Psoas muscle (tissue), 8 donors: ENCODE measurements around the gene KBTBD7. TPM values are rescaled to one million over a fixed set of nuclear protein-coding genes. Genes with fewer than 3 reads are reported as not detected.

Experiments
- ATAC-seq, 4 donors: fragments of 200-7000 bp; cut with Tn5 transposase; one replicate each; pipeline ENCODE4 v1.9.1; 2020; ENCODE audit warnings: moderate library complexity in 3 of 4, mild to moderate bottlenecking in 2 of 4
- DNase-seq, 2 donors: peaks; one replicate each; pipeline ENCODE4 v3.0.0-alpha.2; 2020
- H3K27ac ChIP-seq: fragments of 200-600 bp; one replicate; pipeline ENCODE4 v1.8.0; 2022
- H3K27me3 ChIP-seq, 3 donors: fragments of 200-600 bp in 1 of 3; one replicate each; pipeline versions ENCODE4 v1.6.1 to v1.8.0; 2013 to 2022; ENCODE audit warnings: low read length in 2 of 3, mild to moderate bottlenecking in 2 of 3, moderate library complexity in 1 of 3; ENCODE audit not compliant: insufficient read depth in 3 of 3
- H3K36me3 ChIP-seq, 2 donors: fragments of 200-600 bp in 1 of 2; one replicate each; pipeline versions ENCODE4 v1.6.1 to v1.8.0; 2013 to 2022; ENCODE audit warnings: low read depth in 1 of 2, mild to moderate bottlenecking in 1 of 2, moderate library complexity in 1 of 2; ENCODE audit not compliant: insufficient read depth in 1 of 2
- H3K4me1 ChIP-seq: fragments of 200-600 bp; one replicate; pipeline ENCODE4 v1.8.0; 2022
- H3K4me3 ChIP-seq: fragments of 200-600 bp; one replicate; pipeline ENCODE4 v1.8.0; 2022; ENCODE audit warnings: mild to moderate bottlenecking
- H3K9me3 ChIP-seq: fragments of 200-600 bp; one replicate; pipeline ENCODE4 v1.8.0; 2022
- WGBS, 3 donors: extraction: QIAGEN DNeasy Blood & Tissue Kit; methylation state at CpG; one replicate each; pipeline versions ENCODE4 v1.1.6 to v1.1.7; 2013; 5-methylcytosine and 5-hydroxymethylcytosine counted together
- intact Hi-C, 2 donors: fragments of 100-400 bp; cut with DNase I; formaldehyde crosslinking; loops; one replicate each; pipeline versions ENCODE4 v1.11.0 to v1.14.2; 2022
- polyA plus RNA-seq, 3 donors: library from polyadenylated mRNA; stranded (reverse); fragments of 200-250 nt; gene quantifications; one replicate each; pipeline ENCODE4 v1.2.3, GENCODE V29; 2013
- total RNA-seq, 4 donors: library from RNA; stranded (reverse); fragmentation: NEBNext Ultra II Directional in 2 of 4; extraction: Animal tissue kit (Norgen Biotek cat#: 25700) in 2 of 4; gene quantifications; one replicate each; pipeline versions ENCODE4 v1.2.1 to v1.2.4, GENCODE V29; 2021 to 2023
- TF ChIP-seq, protein P1 (sequence below): fragments of 200-600 bp; IDR thresholded peaks from one replicate; pipeline ENCODE4 v1.8.0; 2022; ENCODE audit warnings: antibody characterized with exemption
- donor health status: healthy with polysubstance abuse.
- donor health status: DM: no; HTN: no; CAD: no; lungs with moderate emphysema.
- donor health status: Bipolar disorder and iron deficiency.
- donor health status: healthy.
- donor health status: DM: yes; HTN: yes; CAD: no.
- donor health status: DM: no; HTN: no; CAD: no.
- donor health status: DM: no; HTN: no; CAD: no.
- donor health status: DM: yes; HTN: yes; CAD: no.

KBTBD7 gene
- total and polyA plus RNA-seq, 7 donors, result 1.1 to 5.9 (median 3.8) TPM

DNA sequence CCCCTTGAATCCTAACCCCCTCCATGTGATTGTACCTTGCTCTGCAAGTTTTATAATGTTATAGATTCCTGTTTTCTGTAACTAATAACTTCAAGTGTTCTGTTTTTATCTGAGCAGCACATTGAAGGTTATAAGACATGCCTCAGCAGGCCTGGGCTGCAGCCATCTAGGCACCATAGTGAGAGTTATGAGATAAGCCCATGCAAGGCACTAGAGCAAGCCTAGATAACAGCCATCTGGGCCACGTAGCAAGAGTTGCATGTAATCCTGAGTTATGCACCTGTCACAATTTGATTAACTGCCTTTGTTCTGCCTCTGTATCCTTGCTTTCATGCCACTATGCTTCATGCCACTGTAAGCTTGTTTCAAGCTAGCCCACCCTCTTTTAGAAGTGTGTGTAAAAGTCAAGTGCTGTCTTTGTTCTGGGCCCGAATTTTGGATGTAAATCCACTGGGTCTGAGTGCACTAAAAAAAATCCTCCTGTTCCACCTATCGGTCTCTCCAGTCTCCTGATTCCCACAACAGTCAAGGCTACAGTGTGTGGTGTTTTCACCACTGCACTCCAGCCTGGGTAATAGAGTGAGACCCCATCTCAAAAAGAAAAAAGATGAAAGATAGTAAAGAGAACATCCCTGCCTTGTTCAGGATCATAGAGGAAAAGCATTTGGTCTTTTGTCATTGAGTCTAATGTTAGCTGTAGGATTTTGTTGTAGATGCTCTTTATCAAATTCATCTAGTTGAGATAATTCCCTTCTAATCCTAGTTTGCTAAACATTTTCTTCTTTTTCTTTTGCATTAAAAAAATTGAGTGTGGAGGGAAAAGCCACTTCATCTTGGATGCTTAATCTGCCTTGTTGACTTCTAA is 45.7 kb downstream of the KBTBD7 start:
- H3K9me3 ChIP-seq, result peaks cover 26% of the 10 kb centered on the region
- intact Hi-C loops, result no loop called here
- H3K4me1 ChIP-seq, result no peaks in the 10 kb centered on the region
- peaks cover 0 to 3% of the 10 kb centered on the region in 2 donors for H3K36me3 ChIP-seq
- no peak overlapping the region for H3K27ac ChIP-seq
- ATAC-seq, result no peak
- no peak overlapping the region for H3K4me3 ChIP-seq
- 80 to 87% (median 86%) methylated on average over 3 of the region's 3 CpGs for WGBS, 3 donors
- DNase-seq, result no peak
- no peaks in the 10 kb centered on the region for H3K27me3 ChIP-seq
- TF ChIP-seq, protein P1, sequence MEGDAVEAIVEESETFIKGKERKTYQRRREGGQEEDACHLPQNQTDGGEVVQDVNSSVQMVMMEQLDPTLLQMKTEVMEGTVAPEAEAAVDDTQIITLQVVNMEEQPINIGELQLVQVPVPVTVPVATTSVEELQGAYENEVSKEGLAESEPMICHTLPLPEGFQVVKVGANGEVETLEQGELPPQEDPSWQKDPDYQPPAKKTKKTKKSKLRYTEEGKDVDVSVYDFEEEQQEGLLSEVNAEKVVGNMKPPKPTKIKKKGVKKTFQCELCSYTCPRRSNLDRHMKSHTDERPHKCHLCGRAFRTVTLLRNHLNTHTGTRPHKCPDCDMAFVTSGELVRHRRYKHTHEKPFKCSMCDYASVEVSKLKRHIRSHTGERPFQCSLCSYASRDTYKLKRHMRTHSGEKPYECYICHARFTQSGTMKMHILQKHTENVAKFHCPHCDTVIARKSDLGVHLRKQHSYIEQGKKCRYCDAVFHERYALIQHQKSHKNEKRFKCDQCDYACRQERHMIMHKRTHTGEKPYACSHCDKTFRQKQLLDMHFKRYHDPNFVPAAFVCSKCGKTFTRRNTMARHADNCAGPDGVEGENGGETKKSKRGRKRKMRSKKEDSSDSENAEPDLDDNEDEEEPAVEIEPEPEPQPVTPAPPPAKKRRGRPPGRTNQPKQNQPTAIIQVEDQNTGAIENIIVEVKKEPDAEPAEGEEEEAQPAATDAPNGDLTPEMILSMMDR, result no peak

DNA sequence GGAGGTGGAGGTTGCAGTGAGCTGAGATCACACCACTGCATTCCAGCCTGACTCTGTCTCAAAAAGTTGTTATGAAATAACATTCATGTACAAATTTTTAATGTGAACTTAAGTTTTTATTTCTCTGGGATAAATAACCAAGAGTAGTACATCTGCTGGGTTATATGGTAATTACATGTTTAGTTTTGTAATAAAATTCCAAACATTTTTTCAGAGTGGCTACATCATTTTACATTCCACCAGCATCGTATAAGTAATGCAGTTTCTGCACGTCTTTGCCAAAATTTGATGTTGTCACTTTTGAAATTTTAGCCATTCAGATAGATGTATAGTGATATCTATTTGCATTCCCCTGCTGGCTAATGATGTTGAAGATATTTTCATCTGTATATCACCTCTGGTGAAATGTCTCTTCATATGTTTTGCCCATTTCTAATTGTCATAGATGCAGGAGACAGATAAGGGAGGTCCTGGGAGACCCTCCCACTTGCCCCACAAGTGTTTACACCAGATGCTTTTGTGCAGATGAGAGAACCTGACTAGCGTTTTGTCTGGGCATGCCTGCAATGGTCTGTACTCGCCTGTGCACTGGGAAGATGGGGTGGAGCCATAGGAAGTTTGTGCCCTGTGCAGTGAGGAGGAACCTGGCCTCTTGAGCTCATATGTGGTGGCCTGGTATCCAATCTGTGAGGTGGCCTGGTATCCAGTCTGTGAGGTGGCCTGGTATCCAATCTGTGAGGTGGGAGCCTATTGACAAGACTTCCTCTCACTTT is 49.0 kb downstream of the KBTBD7 start:
- no peak for DNase-seq
- peaks cover 0 to 3% of the 10 kb centered on the region in 2 donors for H3K36me3 ChIP-seq
- no peaks in the 10 kb centered on the region for H3K4me1 ChIP-seq
- H3K9me3 ChIP-seq, result peaks cover 13% of the 10 kb centered on the region
- 62 to 65% (median 65%) methylated on average over 4 of the region's 4 CpGs for WGBS, 3 donors
- no peak for ATAC-seq
- TF ChIP-seq, protein P1, result no peak
- H3K27me3 ChIP-seq, result no peaks in the 10 kb centered on the region
- no peak overlapping the region for H3K4me3 ChIP-seq
- intact Hi-C loops, result no loop called here
- no peak overlapping the region for H3K27ac ChIP-seq

DNA sequence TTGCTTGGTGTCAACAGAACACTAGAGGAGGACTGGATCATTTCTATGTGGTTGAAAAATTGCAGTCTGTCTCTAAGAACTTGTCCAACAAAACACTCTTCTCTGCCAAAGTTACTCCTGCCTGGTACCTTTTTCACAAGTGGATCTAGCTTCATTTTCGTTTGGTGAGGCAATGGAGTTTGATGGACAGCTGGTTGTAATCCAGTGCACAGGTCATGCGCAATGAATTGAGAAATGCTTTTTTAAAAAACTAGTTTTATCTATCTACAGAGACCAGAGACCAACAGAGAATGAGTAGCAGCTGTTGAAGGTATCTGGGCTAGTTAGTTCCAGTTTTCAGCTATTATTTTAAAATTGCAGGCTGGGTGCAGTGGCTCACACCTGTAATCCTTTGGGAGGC is 49.8 kb downstream of the KBTBD7 start:
- Histone ChIP-seq H3K4me1 (no peaks in the 10 kb centered on the region), H3K27me3 (no peaks in the 10 kb centered on the region), H3K27ac (no peak overlapping the region), H3K9me3 (peaks cover 13% of the 10 kb centered on the region), H3K4me3 (no peak overlapping the region), H3K36me3 (peaks cover 0 to 3% of the 10 kb centered on the region in 2 donors)
- 77 to 79% (median 77%) methylated on average over 2 of the region's 2 CpGs for WGBS, 3 donors
- intact Hi-C loops, result no loop called here
- DNase-seq (no peak), ATAC-seq (no peak)
- TF ChIP-seq, protein P1, result no peak

Other genes starting within 250 kb of the KBTBD7 start
- gene ELF1, start 175.3 kb downstream of the KBTBD7 start, total RNA-seq, result 10 to 100 TPM; 20.5 to 25.9 (median 22.6) TPM
- gene ELF1, start 175.3 kb downstream of the KBTBD7 start, polyA plus RNA-seq, result 10 to 100 TPM in 2 of 3 donors, 1 to 10 TPM in 1; 7.3 to 28.6 (median 13.0) TPM
- 10 to 100 TPM; 18.8 to 24.9 (median 21.6) TPM for gene WBP4, start 133.1 kb downstream of the KBTBD7 start, total RNA-seq
- 10 to 100 TPM; 18.1 to 37.0 (median 22.2) TPM for gene WBP4, start 133.1 kb downstream of the KBTBD7 start, polyA plus RNA-seq
- gene KBTBD6, start 61.8 kb downstream of the KBTBD7 start, total RNA-seq, result 1 to 10 TPM; 2.4 to 6.0 (median 5.6) TPM
- 1 to 10 TPM; 2.0 to 7.6 (median 2.5) TPM for gene KBTBD6, start 61.8 kb downstream of the KBTBD7 start, polyA plus RNA-seq
- gene MTRF1, start 69.0 kb upstream of the KBTBD7 start, total RNA-seq, result 10 to 100 TPM in 2 of 4 donors, 1 to 10 TPM in 2; 8.7 to 14.2 (median 11.1) TPM
- 10 to 100 TPM; 12.5 to 29.6 (median 16.0) TPM for gene MTRF1, start 69.0 kb upstream of the KBTBD7 start, polyA plus RNA-seq
- gene NAA16, start 116.7 kb upstream of the KBTBD7 start, total RNA-seq, result 10 to 100 TPM in 1 of 4 donors, 1 to 10 TPM in 3; 6.8 to 22.3 (median 8.3) TPM
- gene NAA16, start 116.7 kb upstream of the KBTBD7 start, polyA plus RNA-seq, result 10 to 100 TPM in 1 of 3 donors, 1 to 10 TPM in 2; 3.5 to 12.2 (median 8.1) TPM